Esophagus muscularis mucosa (tissue), 3 donors: Measurements from ENCODE around the gene LRRC3.

Experiments used
- POLR2A ChIP-seq: fragments of 450-650 bp; IDR thresholded peaks from one replicate; pipeline ENCODE4 v1.6.1; 2017; ENCODE audit warnings: antibody characterized with exemption, moderate library complexity, mild to moderate bottlenecking, low read depth
- POLR2AphosphoS5 ChIP-seq, 2 donors: sonication (generic); formaldehyde crosslinking; IDR thresholded peaks; one replicate each; pipeline ENCODE4 v1.6.1; 2017; ENCODE audit warnings: antibody characterized with exemption in 2 of 2
- TF ChIP-seq, protein P1 (sequence below), 3 experiments: fragments of 200-600 bp in 2 of 3; fragments of 450-650 bp in 1 of 3; sonication (generic) in 2 of 3; IDR thresholded peaks; one replicate each; pipeline ENCODE4 v1.5.1; 2017 to 2019; ENCODE audit warnings: antibody characterized with exemption in 3 of 3, mild to moderate bottlenecking in 2 of 3, moderate library complexity in 1 of 3

DNA sequence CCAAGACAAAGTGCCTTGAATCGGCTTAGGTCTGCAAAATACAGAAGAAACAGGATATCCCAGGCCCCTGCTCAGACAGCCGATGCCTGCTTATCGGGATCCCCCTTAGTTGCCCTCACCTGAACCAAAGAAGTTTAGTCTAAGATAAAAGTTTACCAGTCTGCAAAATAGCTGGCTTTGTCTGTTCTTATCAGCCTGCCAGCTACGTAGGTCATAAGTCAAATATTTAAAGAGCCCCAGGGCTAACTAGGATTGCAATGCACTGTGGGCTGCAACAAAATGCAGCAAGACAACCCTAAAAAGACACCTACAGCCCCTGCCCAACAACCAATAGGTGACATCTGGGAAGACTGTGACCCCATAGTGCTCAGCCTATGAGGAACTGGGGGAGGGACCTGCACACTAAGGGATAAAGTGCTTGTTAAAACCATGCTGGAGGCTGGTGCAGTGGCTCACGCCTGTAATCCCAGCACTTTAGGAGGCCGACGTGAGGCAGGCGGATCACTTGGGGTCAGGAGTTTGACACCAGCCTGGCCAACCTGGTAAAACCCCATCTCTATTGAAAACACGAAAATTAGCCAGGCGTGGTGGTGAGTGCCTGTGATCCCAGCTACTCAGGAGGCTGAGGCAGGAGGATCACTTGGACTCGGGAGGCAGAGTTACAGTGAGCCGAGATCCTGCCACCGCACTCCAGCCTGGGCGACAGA is 27.4 kb downstream of the LRRC3 start:
- TF ChIP-seq POLR2A (no peak), POLR2AphosphoS5 (IDR thresholded peaks at IDR 0.05) (no peak)
- TF ChIP-seq, protein P1, sequence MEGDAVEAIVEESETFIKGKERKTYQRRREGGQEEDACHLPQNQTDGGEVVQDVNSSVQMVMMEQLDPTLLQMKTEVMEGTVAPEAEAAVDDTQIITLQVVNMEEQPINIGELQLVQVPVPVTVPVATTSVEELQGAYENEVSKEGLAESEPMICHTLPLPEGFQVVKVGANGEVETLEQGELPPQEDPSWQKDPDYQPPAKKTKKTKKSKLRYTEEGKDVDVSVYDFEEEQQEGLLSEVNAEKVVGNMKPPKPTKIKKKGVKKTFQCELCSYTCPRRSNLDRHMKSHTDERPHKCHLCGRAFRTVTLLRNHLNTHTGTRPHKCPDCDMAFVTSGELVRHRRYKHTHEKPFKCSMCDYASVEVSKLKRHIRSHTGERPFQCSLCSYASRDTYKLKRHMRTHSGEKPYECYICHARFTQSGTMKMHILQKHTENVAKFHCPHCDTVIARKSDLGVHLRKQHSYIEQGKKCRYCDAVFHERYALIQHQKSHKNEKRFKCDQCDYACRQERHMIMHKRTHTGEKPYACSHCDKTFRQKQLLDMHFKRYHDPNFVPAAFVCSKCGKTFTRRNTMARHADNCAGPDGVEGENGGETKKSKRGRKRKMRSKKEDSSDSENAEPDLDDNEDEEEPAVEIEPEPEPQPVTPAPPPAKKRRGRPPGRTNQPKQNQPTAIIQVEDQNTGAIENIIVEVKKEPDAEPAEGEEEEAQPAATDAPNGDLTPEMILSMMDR (IDR thresholded peaks at IDR 0.05), result no peak
